ENCODE data around the gene TMEM231.
"Not testable (repeated sequence)": the region's sequence is repeated elsewhere in the genome, so short reads cannot be mapped to it uniquely, and the experiment has no call there.

TMEM231 gene

DNA sequence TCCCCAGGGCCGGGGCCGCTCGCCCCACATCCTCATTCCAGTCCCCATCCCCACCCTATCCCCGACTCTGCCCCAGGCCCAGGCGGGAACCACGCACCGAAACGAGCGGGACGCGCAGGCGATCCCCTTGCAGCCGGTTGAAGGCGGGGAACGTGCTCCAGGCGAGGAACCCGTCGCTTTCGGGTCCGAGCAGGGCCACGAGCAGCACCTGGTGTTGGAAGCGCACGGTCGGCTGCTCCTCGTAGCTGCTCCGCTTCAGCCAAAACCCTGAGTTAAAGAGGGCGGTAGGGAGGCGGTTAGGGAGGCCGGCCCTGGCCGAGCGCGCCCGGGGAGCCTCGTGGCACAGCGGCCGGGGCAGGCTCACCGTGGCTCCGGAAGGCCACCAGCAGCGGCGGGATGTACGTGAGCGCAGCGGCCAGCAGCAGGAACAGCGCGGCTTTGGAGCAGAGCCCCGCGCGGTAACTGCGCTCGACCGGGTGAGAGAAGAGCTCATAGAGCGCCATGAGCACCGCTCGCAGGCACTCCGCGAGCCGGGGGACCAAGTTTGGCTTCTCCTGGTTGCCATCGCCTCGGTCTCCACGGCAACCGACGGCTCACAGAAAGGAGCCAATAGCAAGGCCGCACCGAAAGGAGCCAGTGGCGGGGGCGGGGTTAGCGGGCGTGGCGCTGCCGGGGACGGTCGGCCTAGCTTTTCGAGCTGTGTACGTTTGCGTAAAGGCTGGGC lies at the start of gene TMEM231:
Gene TMEM231, minus strand, starts transcription at position 546 of the 724 bp plus-strand sequence. Its CDS starts 43 bp downstream, at position 503.
- Histone ChIP-seq H3K9me3 (ENCODE audit: low read length) (no peaks in the 10 kb centered on the region), H3K4me1 (ENCODE audit: insufficient read depth, low read length) (peaks cover 9% of the 10 kb centered on the region), H3K9ac (ENCODE audit: low read length) (peak within 1 kb of the TSS; percentile 11), H3K27me3 (ENCODE audit: control insufficient read depth in 1 of 2, insufficient read depth in 2 of 2, low read length in 2 of 2) (no peaks in the 10 kb centered on the region), H3K4me3 (ENCODE audit: low read depth in 1 of 2, low read length in 2 of 2) (peak within 1 kb of the TSS; percentile 81), H3K36me3 (ENCODE audit: insufficient read depth, low read length) (no peaks in the 10 kb centered on the region), H3K27ac (ENCODE audit: low read depth, low read length) (peak within 1 kb of the TSS; percentile 90)

DNA sequence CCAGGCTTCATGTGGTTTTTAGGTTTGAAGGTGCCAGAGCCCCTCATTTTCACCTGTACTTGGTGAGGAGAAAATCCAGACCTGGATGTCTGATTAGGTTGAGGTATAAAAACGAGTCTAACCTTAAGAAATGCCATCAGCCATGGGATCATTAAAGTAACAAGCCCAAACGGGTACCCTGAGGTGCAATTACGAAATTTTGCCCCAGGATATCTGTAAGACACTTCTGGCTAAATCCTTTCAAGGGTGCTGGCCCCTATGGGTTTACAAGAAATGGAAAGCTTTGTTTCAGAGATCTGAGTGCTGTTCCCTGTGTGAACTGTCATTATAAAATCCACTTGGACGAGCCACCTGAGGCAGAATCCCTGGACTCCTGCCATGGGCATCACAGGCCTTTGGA lies 47.2 kb upstream of the TMEM231 start:
- H3K4me3 ChIP-seq (ENCODE audit: low read depth in 1 of 2, low read length in 2 of 2), result no peak overlapping the region
- no peaks in the 10 kb centered on the region for H3K27me3 ChIP-seq (ENCODE audit: control insufficient read depth in 1 of 2, insufficient read depth in 2 of 2, low read length in 2 of 2)
- H3K27ac ChIP-seq (ENCODE audit: low read depth, low read length), result no peak overlapping the region
- no peaks in the 10 kb centered on the region for H3K9me3 ChIP-seq (ENCODE audit: low read length)
- peaks cover 7% of the 10 kb centered on the region for H3K4me1 ChIP-seq (ENCODE audit: insufficient read depth, low read length)
- H3K36me3 ChIP-seq (ENCODE audit: insufficient read depth, low read length), result peaks cover 31% of the 10 kb centered on the region
- H3K9ac ChIP-seq (ENCODE audit: low read length), result no peak overlapping the region

DNA sequence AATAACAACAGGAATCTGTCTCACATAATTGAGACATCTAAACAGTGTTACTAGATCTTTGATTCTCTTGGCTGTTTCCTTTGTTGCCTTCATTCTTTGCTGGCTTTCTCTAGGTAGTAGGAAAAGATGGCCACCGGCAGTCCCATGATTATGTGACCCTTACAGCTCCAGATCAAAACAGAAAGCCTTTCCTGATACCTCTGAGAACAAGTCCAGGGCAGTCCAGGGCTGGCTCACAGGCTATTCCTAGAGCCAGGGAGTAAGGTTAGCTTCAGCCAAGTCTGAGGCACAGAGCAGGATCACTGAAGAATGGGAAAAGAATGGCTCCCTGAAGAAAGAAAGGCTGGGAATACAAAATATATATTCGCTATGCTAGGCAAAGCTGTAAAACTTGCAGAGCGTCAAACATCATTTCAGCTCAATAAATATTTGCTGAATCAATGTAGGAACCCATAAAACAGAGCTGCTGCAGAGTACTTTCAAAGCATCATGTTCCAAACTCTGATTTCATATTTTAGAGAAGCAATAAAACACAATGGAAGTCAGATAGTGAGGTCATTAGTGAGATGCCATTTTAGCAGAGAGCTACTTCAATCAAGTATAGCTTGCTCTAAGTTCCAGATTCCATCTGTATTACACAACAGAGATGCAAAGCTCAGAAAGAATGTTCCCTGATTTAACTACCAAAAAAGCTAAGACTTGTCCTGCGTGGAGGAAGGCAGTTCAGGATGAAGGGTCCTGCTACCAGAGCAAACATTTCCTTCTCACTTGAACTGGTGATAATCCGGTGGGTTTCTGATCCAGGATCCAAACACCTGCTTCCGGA lies 43.6 kb upstream of the TMEM231 start:
- peak overlapping the region; percentile 65 for H3K27ac ChIP-seq (ENCODE audit: low read depth, low read length)
- no peak overlapping the region for H3K4me3 ChIP-seq (ENCODE audit: low read depth in 1 of 2, low read length in 2 of 2)
- no peaks in the 10 kb centered on the region for H3K9me3 ChIP-seq (ENCODE audit: low read length)
- H3K36me3 ChIP-seq (ENCODE audit: insufficient read depth, low read length), result peaks cover 28% of the 10 kb centered on the region
- no peak overlapping the region for H3K9ac ChIP-seq (ENCODE audit: low read length)
- H3K4me1 ChIP-seq (ENCODE audit: insufficient read depth, low read length), result peaks cover 7% of the 10 kb centered on the region
- no peaks in the 10 kb centered on the region for H3K27me3 ChIP-seq (ENCODE audit: control insufficient read depth in 1 of 2, insufficient read depth in 2 of 2, low read length in 2 of 2)

- no peaks in the 10 kb centered on the region for H3K27me3 ChIP-seq (ENCODE audit: control insufficient read depth in 1 of 2, insufficient read depth in 2 of 2, low read length in 2 of 2)
- H3K4me1 ChIP-seq (ENCODE audit: insufficient read depth, low read length), result peaks cover 20% of the 10 kb centered on the region
- H3K4me3 ChIP-seq (ENCODE audit: low read depth in 1 of 2, low read length in 2 of 2), result no peak overlapping the region
- H3K27ac ChIP-seq (ENCODE audit: low read depth, low read length), result no peak overlapping the region
- no peaks in the 10 kb centered on the region for H3K9me3 ChIP-seq (ENCODE audit: low read length)
- H3K36me3 ChIP-seq (ENCODE audit: insufficient read depth, low read length), result peaks cover 6% of the 10 kb centered on the region
- no peak overlapping the region for H3K9ac ChIP-seq (ENCODE audit: low read length)
Observed at GRCh38 chr16:75593825-75594820, 38.1 kb upstream of the TMEM231 start.

- H3K4me3 ChIP-seq (ENCODE audit: low read depth in 1 of 2, low read length in 2 of 2), result no peak overlapping the region
- no peak overlapping the region for H3K27ac ChIP-seq (ENCODE audit: low read depth, low read length)
- peaks cover 25% of the 10 kb centered on the region for H3K4me1 ChIP-seq (ENCODE audit: insufficient read depth, low read length)
- H3K9ac ChIP-seq (ENCODE audit: low read length), result no peak overlapping the region
- H3K27me3 ChIP-seq (ENCODE audit: control insufficient read depth in 1 of 2, insufficient read depth in 2 of 2, low read length in 2 of 2), result no peaks in the 10 kb centered on the region
- peaks cover 6% of the 10 kb centered on the region for H3K36me3 ChIP-seq (ENCODE audit: insufficient read depth, low read length)
- no peaks in the 10 kb centered on the region for H3K9me3 ChIP-seq (ENCODE audit: low read length)
Observed at GRCh38 chr16:75593308-75593707, 37.3 kb upstream of the TMEM231 start.

DNA sequence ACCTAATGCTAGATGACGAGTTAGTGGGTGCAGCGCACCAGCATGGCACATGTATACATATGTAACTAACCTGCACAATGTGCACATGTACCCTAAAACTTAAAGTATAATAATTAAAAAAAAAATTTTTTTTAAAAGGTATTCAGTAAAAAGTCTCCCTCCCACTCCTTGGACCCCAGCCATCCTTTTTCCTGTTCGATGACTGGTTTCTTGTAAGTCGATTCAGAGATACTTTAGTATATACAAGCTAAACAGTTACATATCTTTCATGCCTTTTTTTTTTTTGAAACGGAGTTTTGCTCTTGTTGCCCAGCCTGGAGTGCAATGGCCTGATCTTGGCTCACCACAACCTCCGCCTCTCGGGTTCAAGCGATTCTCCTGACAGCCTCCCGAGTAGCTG lies 35.9 kb upstream of the TMEM231 start:
- H3K27ac ChIP-seq (ENCODE audit: low read depth, low read length); H3K36me3 ChIP-seq (ENCODE audit: insufficient read depth, low read length); H3K27me3 ChIP-seq (ENCODE audit: control insufficient read depth in 1 of 2, insufficient read depth in 2 of 2, low read length in 2 of 2); H3K4me3 ChIP-seq (ENCODE audit: low read depth in 1 of 2, low read length in 2 of 2); H3K9me3 ChIP-seq (ENCODE audit: low read length); H3K9ac ChIP-seq (ENCODE audit: low read length): not testable (repeated sequence)
- peaks cover 25% of the 10 kb centered on the region for H3K4me1 ChIP-seq (ENCODE audit: insufficient read depth, low read length)

GRCh38 chr16:75590920-75591843 lies 35.1 kb upstream of the TMEM231 start:
- Histone ChIP-seq H3K36me3 (ENCODE audit: insufficient read depth, low read length) (no peaks in the 10 kb centered on the region), H3K27ac (ENCODE audit: low read depth, low read length) (peak overlapping the region; percentile 92), H3K4me3 (ENCODE audit: low read depth in 1 of 2, low read length in 2 of 2) (peak overlapping the region in 1 of 2 donors; percentile 51), H3K9ac (ENCODE audit: low read length) (peak overlapping the region; percentile 45), H3K4me1 (ENCODE audit: insufficient read depth, low read length) (peaks cover 25% of the 10 kb centered on the region), H3K9me3 (ENCODE audit: low read length) (no peaks in the 10 kb centered on the region), H3K27me3 (ENCODE audit: control insufficient read depth in 1 of 2, insufficient read depth in 2 of 2, low read length in 2 of 2) (no peaks in the 10 kb centered on the region)

DNA sequence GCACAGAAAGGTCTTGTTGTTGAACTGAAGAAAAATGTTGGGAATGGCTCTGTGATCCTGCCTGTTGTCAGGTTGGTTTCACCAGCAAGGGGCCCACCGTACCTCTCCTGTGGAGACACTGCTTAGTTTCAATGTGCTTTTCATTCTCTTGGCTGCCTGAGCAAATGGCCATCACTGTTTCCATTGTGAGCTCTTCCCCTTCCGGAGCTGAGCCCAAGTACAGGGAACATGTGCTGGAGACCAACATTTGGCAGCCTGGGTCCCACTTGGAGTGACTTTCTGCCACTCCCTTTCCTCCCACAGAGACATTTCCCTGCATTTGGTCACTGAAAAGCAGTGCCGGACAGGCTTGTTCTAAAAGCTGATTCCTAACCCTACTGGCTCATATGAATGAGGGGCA lies 33.3 kb upstream of the TMEM231 start:
- Histone ChIP-seq H3K4me3 (ENCODE audit: low read depth in 1 of 2, low read length in 2 of 2) (no peak overlapping the region), H3K27ac (ENCODE audit: low read depth, low read length) (no peak overlapping the region), H3K4me1 (ENCODE audit: insufficient read depth, low read length) (peaks cover 25% of the 10 kb centered on the region)

GRCh38 chr16:75588716-75589115 lies 32.7 kb upstream of the TMEM231 start:
- Histone ChIP-seq H3K36me3 (ENCODE audit: insufficient read depth, low read length) (no peaks in the 10 kb centered on the region), H3K4me1 (ENCODE audit: insufficient read depth, low read length) (peaks cover 25% of the 10 kb centered on the region), H3K9ac (ENCODE audit: low read length) (no peak overlapping the region), H3K27ac (ENCODE audit: low read depth, low read length) (no peak overlapping the region), H3K27me3 (ENCODE audit: control insufficient read depth in 1 of 2, insufficient read depth in 2 of 2, low read length in 2 of 2) (no peaks in the 10 kb centered on the region), H3K4me3 (ENCODE audit: low read depth in 1 of 2, low read length in 2 of 2) (no peak overlapping the region), H3K9me3 (ENCODE audit: low read length) (no peaks in the 10 kb centered on the region)

More for the DNA sequence above, 33.3 kb upstream of the TMEM231 start:
- no peaks in the 10 kb centered on the region for H3K27me3 ChIP-seq (ENCODE audit: control insufficient read depth in 1 of 2, insufficient read depth in 2 of 2, low read length in 2 of 2)
- H3K36me3 ChIP-seq (ENCODE audit: insufficient read depth, low read length), result no peaks in the 10 kb centered on the region
- H3K9ac ChIP-seq (ENCODE audit: low read length), result no peak overlapping the region
- no peaks in the 10 kb centered on the region for H3K9me3 ChIP-seq (ENCODE audit: low read length)

DNA sequence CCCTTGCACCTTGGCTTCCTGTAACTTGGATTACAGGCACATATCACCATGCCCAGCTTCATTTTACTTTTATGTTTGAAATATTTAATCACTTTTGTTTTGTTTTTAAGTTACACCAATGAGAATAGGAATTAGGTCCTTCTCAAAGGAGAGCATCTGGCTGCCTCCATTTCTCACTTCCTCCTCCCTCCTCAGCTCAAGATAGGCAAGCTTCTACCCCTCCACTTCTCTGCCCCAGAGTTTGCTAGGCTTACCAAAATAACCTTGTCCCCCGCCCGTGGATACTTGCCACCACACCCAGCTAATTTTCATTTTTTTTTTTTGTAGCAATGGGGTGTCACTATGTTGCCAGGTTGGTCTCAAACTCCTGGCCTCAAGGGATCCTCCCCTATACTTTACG lies 28.1 kb upstream of the TMEM231 start:
- no peaks in the 10 kb centered on the region for H3K9me3 ChIP-seq (ENCODE audit: low read length)
- H3K4me3 ChIP-seq (ENCODE audit: low read depth in 1 of 2, low read length in 2 of 2), result no peak overlapping the region
- no peaks in the 10 kb centered on the region for H3K27me3 ChIP-seq (ENCODE audit: control insufficient read depth in 1 of 2, insufficient read depth in 2 of 2, low read length in 2 of 2)
- no peak overlapping the region for H3K9ac ChIP-seq (ENCODE audit: low read length)
- peaks cover 9% of the 10 kb centered on the region for H3K36me3 ChIP-seq (ENCODE audit: insufficient read depth, low read length)
- H3K4me1 ChIP-seq (ENCODE audit: insufficient read depth, low read length), result peaks cover 4% of the 10 kb centered on the region
- no peak overlapping the region for H3K27ac ChIP-seq (ENCODE audit: low read depth, low read length)

Data from muscle layer of colon (tissue), 2 donors.